Measurements from ENCODE around the gene MAP3K7CL.

GRCh38 chr21:29182691-29183092 lies 52.2 kb downstream of the MAP3K7CL start:
- TF ChIP-seq POLR2A (IDR thresholded peaks at IDR 0.05) (no peak), EP300 (IDR thresholded peaks at IDR 0.05) (no peak)
- TF ChIP-seq, protein P1, sequence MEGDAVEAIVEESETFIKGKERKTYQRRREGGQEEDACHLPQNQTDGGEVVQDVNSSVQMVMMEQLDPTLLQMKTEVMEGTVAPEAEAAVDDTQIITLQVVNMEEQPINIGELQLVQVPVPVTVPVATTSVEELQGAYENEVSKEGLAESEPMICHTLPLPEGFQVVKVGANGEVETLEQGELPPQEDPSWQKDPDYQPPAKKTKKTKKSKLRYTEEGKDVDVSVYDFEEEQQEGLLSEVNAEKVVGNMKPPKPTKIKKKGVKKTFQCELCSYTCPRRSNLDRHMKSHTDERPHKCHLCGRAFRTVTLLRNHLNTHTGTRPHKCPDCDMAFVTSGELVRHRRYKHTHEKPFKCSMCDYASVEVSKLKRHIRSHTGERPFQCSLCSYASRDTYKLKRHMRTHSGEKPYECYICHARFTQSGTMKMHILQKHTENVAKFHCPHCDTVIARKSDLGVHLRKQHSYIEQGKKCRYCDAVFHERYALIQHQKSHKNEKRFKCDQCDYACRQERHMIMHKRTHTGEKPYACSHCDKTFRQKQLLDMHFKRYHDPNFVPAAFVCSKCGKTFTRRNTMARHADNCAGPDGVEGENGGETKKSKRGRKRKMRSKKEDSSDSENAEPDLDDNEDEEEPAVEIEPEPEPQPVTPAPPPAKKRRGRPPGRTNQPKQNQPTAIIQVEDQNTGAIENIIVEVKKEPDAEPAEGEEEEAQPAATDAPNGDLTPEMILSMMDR (IDR thresholded peaks at IDR 0.05), result no peak
